ENCODE results near the gene CLTCL1. TPM values are rescaled to one million over a fixed set of nuclear protein-coding genes. Genes with fewer than 3 reads are reported as not detected.
A peak's percentile ranks its signal among the peaks of the same experiment; 100 is the strongest.

CLTCL1 gene
- total RNA-seq, 4 donors from 2014 or later: 5.7 to 11.7 (median 8.4) TPM

GRCh38 chr22:19148417-19149046, 143.0 kb downstream of the CLTCL1 start:
- H3K4me3 ChIP-seq: peak overlapping the region in 1 of 2 donors; percentile 38

GRCh38 chr22:19147195-19147780, 144.2 kb downstream of the CLTCL1 start:
- peaks cover 0 to 42% (median 15%) of the 10 kb centered on the region in 3 donors for H3K4me1 ChIP-seq
- no peak overlapping the region for H3K27ac ChIP-seq
- WGBS, 2 donors (ENCODE audit: low coverage in 1 of 2): 15 to 34% methylated on average over 5 to 6 of the region's 9 CpGs
- TF ChIP-seq POLR2AphosphoS5 (IDR thresholded peaks at IDR 0.05): no peak
- TF ChIP-seq EP300 (IDR thresholded peaks at IDR 0.05): no peak
- TF ChIP-seq, protein P1, sequence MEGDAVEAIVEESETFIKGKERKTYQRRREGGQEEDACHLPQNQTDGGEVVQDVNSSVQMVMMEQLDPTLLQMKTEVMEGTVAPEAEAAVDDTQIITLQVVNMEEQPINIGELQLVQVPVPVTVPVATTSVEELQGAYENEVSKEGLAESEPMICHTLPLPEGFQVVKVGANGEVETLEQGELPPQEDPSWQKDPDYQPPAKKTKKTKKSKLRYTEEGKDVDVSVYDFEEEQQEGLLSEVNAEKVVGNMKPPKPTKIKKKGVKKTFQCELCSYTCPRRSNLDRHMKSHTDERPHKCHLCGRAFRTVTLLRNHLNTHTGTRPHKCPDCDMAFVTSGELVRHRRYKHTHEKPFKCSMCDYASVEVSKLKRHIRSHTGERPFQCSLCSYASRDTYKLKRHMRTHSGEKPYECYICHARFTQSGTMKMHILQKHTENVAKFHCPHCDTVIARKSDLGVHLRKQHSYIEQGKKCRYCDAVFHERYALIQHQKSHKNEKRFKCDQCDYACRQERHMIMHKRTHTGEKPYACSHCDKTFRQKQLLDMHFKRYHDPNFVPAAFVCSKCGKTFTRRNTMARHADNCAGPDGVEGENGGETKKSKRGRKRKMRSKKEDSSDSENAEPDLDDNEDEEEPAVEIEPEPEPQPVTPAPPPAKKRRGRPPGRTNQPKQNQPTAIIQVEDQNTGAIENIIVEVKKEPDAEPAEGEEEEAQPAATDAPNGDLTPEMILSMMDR (IDR thresholded peaks at IDR 0.05): no peak
- no peak for TF ChIP-seq POLR2A (IDR thresholded peaks at IDR 0.05)
- no peak overlapping the region for H3K4me3 ChIP-seq
- peaks cover 50% of the 10 kb centered on the region for H3K27me3 ChIP-seq
- peaks cover 0 to 5% (median 0%) of the 10 kb centered on the region in 3 donors for H3K9me3 ChIP-seq
- peaks cover 0 to 6% of the 10 kb centered on the region in 2 donors for H3K36me3 ChIP-seq
- no peak for ATAC-seq

More at GRCh38 chr22:19148417-19149046, 143.0 kb downstream of the CLTCL1 start:
- Histone ChIP-seq H3K27me3 (peaks cover 62% of the 10 kb centered on the region), H3K9me3 (peaks cover 0 to 5% (median 0%) of the 10 kb centered on the region in 3 donors), H3K27ac (no peak overlapping the region), H3K4me1 (peaks cover 0 to 30% (median 11%) of the 10 kb centered on the region in 3 donors), H3K36me3 (no peaks in the 10 kb centered on the region)
- TF ChIP-seq EP300 (IDR thresholded peaks at IDR 0.05): no peak
- TF ChIP-seq POLR2AphosphoS5 (IDR thresholded peaks at IDR 0.05): no peak
- TF ChIP-seq, protein P1 (IDR thresholded peaks at IDR 0.05): no peak
- TF ChIP-seq POLR2A (IDR thresholded peaks at IDR 0.05): no peak
- no CpG with 5 or more reads among the region's 33 CpGs for whole genome bisulfite sequencing, 2 donors (ENCODE audit: low coverage in 1 of 2)
- no peak for ATAC-seq

- TF ChIP-seq EP300 (IDR thresholded peaks at IDR 0.05) (no peak), POLR2A (IDR thresholded peaks at IDR 0.05) (no peak), POLR2AphosphoS5 (IDR thresholded peaks at IDR 0.05) (no peak)
- TF ChIP-seq, protein P1 (IDR thresholded peaks at IDR 0.05): no peak
- 52 to 78% methylated on average over 5 to 11 of the region's 11 CpGs for WGBS, 2 donors (ENCODE audit: low coverage in 1 of 2)
- H3K27ac ChIP-seq: no peak overlapping the region
- H3K36me3 ChIP-seq: peaks cover 0 to 15% of the 10 kb centered on the region in 2 donors
- H3K4me1 ChIP-seq: peaks cover 0 to 42% (median 15%) of the 10 kb centered on the region in 3 donors
- peaks cover 41% of the 10 kb centered on the region for H3K27me3 ChIP-seq
- no peak overlapping the region for H3K4me3 ChIP-seq
- peaks cover 0 to 2% (median 0%) of the 10 kb centered on the region in 3 donors for H3K9me3 ChIP-seq
- no peak for ATAC-seq
Observed at GRCh38 chr22:19146215-19146968, 145.1 kb downstream of the CLTCL1 start.

DNA sequence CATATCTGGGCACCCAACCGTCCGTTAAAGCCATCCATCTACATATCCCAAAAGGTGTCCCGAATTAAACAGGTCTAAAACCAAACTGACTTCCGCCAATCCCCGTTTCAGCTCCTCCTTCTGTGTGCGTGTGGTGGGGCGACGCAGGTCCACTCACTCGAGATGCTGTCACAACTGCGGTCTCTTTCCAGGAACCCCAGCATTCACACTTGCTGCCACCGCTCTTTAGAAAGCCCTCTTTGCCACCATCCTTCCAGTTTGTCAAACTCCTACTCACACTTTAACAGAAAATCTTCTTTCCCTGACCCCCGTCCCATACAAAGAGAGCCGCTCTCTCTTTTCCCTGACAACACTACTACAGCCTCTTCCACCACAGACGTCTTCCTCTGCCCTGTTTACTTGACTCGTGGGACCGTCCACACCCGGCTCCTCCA, 147.5 kb downstream of the CLTCL1 start:
- Histone ChIP-seq H3K27ac (peak overlapping the region; percentile 23 to 89 (median 86)), H3K9me3 (no peaks in the 10 kb centered on the region), H3K36me3 (peaks cover 0 to 39% of the 10 kb centered on the region in 2 donors), H3K27me3 (peaks cover 17% of the 10 kb centered on the region), H3K4me3 (peak overlapping the region; percentile 49 to 80), H3K4me1 (peaks cover 0 to 24% (median 8%) of the 10 kb centered on the region in 3 donors)
- no peak for TF ChIP-seq EP300 (IDR thresholded peaks at IDR 0.05)
- WGBS, 2 donors (ENCODE audit: low coverage in 1 of 2): 2% methylated on average over 8 to 15 of the region's 17 CpGs
- no peak for ATAC-seq

GRCh38 chr22:19143212-19143611, 148.3 kb downstream of the CLTCL1 start:
- TF ChIP-seq EP300 (IDR thresholded peaks at IDR 0.05) (no peak), POLR2A (IDR thresholded peaks at IDR 0.05) (no peak), POLR2AphosphoS5 (IDR thresholded peaks at IDR 0.05) (no peak)
- TF ChIP-seq, protein P1 (IDR thresholded peaks at IDR 0.05): no peak
- peaks cover 0 to 47% of the 10 kb centered on the region in 2 donors for H3K36me3 ChIP-seq
- H3K4me1 ChIP-seq: peaks cover 0 to 22% (median 8%) of the 10 kb centered on the region in 3 donors
- no peaks in the 10 kb centered on the region for H3K9me3 ChIP-seq
- no peak overlapping the region for H3K4me3 ChIP-seq
- H3K27me3 ChIP-seq: peaks cover 9% of the 10 kb centered on the region
- no peak overlapping the region for H3K27ac ChIP-seq
- no peak for ATAC-seq
- 87% methylated on average over 3 of the region's 5 CpGs; no CpG with 5 or more reads in 1 of the 2 donors for WGBS, 2 donors (ENCODE audit: low coverage in 1 of 2)
